Measurements from ENCODE around the gene OTUB2. TPM values are rescaled to one million over a fixed set of nuclear protein-coding genes. Genes with fewer than 3 reads are reported as not detected.
A peak's percentile ranks its signal among the peaks of the same experiment; 100 is the strongest.

Gene OTUB2
- total RNA-seq, 1 donor from 2014 or later: 1.1 TPM

- no peak for ATAC-seq
- no peak for DNase-seq (ENCODE audit: low spot score)
Observed at GRCh38 chr14:94040247-94040646, 14.1 kb downstream of the OTUB2 start.

- no peak for ATAC-seq
- no peak for DNase-seq (ENCODE audit: low spot score)
Observed at GRCh38 chr14:94040796-94041195, 14.7 kb downstream of the OTUB2 start.

DNA sequence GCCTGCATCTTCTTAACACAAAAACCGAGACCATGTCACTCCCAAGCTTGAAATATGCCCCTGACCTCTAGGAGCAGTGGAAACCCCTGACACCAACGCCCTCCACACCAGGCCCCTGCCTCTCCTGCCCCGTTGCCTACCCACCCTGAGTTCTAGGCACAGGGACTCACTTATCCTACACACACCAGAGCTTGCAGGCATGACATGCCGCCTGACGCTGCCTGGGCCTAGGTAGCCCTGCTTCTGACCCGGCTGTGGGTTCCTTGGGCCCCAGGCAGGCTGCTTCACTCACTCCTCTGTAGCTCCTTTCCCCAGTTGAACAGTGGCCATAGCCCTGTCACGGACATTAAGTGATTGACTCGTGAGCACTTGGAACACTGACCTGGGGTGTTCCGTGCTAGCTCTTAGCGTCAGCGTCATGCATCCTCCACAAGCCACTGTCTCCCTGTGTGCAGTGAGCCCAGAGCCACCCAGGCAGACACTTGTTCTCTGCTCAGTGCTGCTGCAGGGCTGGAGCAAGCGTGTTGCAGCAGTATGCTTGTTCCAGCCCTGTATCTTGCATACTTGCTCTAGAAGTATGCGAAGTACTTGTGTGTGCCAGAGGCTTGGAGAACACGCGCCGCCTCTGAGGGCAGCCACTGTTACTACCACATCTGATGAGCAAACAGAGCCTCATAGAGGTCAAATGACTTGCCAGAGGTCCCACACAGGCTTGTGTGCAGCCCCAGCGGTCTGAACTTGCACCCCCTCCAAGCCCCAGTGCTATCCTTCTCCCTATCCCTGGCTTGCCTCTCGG lies 15.6 kb downstream of the OTUB2 start:
- no peak for DNase-seq (ENCODE audit: low spot score)

DNA sequence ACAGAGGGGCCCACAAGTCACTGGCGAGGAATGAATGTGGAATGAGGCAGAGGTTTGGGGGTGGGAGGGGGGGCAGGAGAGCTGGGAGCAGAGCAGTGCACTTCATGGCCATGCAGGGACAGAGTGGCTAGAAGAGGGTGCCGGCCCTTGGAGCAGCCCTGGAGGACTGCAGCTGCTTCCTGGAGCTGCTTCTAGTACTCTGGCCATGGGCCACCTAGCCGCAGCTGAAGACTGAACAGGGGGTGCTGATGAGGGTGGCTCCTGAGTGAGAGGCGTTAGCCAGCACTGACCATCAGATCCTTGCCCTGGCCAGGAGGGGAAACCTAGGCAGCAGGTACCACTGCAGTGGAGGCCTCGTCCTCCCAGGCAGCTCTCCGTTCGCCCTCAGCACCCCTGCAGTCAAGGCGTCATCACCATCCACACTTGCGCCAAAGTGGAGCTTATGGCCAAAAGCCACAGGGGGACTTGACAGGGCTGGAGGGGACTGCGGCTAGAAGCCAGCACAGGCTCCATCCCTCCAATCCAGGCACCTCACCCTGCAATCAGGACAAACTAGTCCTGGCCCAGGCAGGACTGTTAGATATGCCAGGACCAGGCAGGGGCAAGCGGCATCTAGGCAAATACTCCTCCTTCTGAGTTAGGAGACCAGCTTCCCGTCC lies 16.4 kb downstream of the OTUB2 start:
- peak; percentile 33 for ATAC-seq
- DNase-seq (ENCODE audit: low spot score): no peak

More for the DNA sequence above, 15.6 kb downstream of the OTUB2 start:
- ATAC-seq: peak; percentile 90

DNA sequence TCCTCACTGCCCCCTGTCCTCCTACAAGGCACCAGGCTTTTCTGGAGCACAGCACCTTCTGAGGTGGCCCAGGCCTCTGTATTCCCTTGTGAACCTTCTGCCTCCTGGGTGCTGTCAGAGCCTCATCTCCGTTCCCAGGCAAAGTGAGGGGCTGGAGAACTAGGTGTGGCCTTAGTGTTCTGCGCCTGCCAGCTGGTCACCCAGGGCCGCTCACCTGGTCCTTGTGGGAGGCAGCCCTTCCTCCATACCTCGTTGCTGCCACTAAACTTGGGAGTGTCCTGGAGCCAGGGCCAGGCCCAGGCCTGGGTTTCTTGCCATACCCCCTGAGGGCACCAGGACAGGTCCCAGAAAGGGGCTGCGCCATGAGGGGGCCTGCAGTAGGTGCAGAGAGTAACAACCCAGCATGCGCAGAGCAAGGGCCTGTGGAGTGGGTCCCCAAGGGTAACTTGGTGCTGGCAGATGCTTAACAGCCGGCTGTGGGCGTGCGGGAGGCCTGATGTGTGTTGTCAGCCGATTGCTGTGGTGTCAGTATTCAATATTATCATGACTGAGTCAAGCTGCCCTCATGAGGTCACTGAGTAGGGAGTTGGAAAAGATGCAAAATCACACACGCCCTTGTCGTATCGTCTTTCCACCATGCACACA lies 17.1 kb downstream of the OTUB2 start:
- no peak for ATAC-seq
- DNase-seq (ENCODE audit: low spot score): no peak

DNA sequence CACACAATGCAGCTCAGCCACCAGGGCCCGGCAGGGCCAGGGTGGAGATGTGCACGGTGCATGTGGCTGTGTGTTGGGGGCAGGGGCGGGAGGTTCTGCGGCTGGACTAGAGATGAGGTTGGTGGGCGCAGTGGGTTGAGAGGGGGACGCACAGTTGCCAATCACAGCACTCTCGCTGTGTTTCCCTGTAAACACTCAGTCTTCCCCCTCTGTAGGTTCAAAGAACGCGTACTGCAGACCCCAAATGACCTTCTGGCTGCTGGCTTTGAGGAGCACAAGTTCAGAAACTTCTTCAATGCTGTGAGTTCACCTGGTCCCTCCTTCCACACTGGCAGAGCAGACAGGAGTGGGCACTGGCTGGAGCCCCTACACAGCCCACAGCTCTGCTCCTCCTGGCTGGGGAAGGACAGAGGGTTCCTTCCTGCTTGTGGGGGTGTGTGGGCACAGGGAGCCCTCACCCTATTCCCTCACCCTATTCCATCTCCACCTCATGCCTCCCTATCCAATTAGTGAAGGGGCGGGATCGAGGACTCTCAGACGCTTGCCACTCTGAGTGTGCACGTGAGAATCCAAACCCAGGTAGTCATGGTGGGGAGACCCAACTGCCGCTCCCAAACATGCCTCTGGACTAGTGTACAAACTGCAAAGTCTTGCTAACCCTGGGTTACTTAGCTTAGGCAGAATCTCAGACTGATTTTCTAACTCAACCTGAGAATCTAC lies 17.8 kb downstream of the OTUB2 start:
- ATAC-seq (no peak), DNase-seq (ENCODE audit: low spot score) (no peak)

- ATAC-seq: no peak
- no peak for DNase-seq (ENCODE audit: low spot score)
Observed at GRCh38 chr14:94044476-94045091, 18.4 kb downstream of the OTUB2 start.

GRCh38 chr14:94045101-94045500 lies 19.0 kb downstream of the OTUB2 start:
- DNase-seq (ENCODE audit: low spot score) (no peak), ATAC-seq (no peak)

DNA sequence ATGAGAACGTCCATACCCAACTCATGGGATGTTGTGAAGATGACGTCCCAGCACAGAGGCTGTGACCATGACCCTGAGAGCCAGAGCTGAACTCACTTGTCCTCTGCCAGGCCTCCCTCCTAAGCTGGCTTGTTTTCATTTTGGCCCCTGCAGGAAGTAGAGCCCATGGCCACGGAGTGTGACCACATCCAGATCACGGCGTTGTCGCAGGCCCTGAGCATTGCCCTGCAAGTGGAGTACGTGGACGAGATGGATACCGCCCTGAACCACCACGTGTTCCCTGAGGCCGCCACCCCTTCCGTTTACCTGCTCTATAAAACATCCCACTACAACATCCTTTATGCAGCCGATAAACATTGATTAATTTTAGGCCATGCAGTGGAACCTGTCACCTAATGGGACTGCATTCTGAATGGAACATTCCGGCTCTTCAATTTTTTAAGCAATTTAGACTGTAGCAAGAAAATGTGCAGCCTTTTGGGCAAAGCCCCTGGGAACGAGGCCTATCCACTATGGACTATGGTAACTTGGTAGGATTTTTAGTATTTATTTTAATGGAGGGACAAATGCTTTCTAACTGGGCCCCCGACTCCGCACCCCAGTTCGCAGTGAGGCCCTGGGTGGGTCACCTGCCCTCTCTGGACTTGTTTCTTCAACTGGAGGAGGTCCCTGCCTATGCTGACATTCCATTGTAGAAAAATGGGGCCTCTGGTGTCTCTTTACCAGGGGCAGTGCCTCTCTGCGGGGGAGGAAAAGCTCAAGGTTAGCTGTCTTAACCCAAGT lies 19.6 kb downstream of the OTUB2 start:
- DNase-seq (ENCODE audit: low spot score): peak; percentile 8
- ATAC-seq: no peak

- no peak for ATAC-seq
- peak; percentile 19 for DNase-seq (ENCODE audit: low spot score)
Observed at GRCh38 chr14:94046696-94047250, 20.6 kb downstream of the OTUB2 start.

GRCh38 chr14:94047581-94047980 lies 21.4 kb downstream of the OTUB2 start:
- DNase-seq (ENCODE audit: low spot score): no peak
- no peak for ATAC-seq

- DNase-seq (ENCODE audit: low spot score) (peak; percentile 43), ATAC-seq (no peak)
Observed at GRCh38 chr14:94048691-94049624, 22.8 kb downstream of the OTUB2 start.

DNA sequence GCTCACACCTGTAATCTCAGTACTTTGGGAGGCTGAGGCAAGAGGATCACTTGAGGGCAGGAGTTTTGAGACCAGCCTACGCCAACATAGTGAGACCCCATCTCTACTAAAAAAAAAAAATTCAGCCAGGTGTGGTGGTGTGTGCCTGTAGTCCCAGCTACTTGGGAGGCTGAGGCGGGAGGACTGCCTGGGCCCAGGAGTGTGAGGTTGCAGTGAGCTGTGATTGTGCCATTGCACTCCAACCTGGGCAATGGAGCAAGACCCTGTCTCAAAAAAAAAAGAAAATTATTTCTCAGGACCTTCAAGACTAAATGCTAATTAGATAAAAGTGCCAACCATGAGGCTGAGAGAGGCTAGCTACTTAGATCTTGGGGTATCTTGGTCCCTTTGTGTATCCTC lies 23.5 kb downstream of the OTUB2 start:
- ATAC-seq: no peak
- no peak for DNase-seq (ENCODE audit: low spot score)

- peak; percentile 79 for DNase-seq (ENCODE audit: low spot score)
- peak; percentile 81 for ATAC-seq
Observed at GRCh38 chr14:94050231-94050880, 24.2 kb downstream of the OTUB2 start.

DNA sequence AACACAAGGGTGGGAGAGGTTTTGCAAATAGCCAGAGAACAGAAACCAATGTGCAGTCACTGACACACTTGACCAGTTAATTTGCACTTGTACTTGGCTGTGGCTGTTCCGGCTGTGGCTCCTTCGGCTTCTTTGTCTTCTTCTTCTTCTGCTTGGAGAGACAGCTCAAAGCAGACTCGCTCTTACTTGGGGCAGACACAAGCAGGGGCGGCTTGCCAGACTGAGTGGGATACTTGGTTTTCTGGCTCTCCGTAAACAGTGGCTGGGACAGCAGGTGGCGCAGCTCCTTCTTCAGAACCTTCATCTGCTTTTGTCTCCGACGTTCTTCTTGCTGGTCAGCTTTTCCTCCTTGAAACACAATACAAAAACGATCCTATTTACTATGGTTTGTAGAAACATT lies 25.0 kb downstream of the OTUB2 start:
- ATAC-seq (no peak), DNase-seq (ENCODE audit: low spot score) (peak; percentile 45)

DNA sequence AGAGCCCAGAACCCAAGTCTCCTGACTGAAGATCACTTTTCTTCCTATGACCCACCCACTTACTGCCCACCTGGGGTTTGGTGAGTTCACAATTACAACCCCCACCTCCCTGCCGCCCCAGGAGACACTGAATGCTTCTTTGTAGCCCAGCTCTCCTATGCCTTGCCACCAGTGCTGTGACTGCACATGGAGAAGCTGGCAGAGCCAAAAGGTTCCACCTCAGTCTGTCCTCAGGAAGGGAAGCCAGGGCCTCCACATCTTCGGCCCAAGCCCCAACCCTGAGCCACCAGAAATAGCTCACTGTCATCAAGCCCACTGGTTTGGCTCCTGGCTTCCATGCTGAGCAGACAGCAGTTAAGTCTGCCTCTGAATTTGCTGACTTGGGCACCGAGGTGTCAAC lies 25.6 kb downstream of the OTUB2 start:
- no peak for ATAC-seq
- DNase-seq (ENCODE audit: low spot score): no peak

GRCh38 chr14:94052199-94052598 lies 26.1 kb downstream of the OTUB2 start:
- no peak for DNase-seq (ENCODE audit: low spot score)

DNA sequence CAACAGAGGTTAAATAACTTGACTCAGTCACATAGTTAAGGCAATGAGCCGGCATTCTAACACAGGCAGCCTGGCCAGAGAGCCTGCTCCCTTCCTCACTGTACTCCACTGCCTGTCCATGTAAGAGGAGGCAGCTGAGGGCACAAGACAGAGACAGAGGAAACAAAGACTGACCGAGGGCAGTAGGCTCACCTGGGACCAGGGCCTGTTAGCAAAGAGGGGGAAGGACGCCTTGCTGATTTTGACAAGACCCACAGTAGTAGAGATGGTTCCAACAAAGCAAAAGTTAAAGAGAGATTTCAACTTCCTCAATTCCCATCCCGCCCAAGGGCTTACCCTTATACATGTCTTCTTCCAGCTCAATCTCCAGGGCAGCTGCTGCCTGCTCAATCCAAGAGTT lies 26.5 kb downstream of the OTUB2 start:
- DNase-seq (ENCODE audit: low spot score) (no peak), ATAC-seq (no peak)

More at GRCh38 chr14:94052199-94052598, 26.1 kb downstream of the OTUB2 start:
- no peak for ATAC-seq

Data from left lobe of liver (tissue), 2 donors.